GM19438 (cell line): ENCODE measurements around the gene STMN1.
A peak's percentile ranks its signal among the peaks of the same experiment; 100 is the strongest.

Source experiments
- ATAC-seq: cut with Tn5 transposase; IDR thresholded peaks from one replicate; pipeline ENCODE4 v1.9.1; 2021; ENCODE audit warnings: low read depth; ENCODE audit not compliant: unreplicated experiment

Gene STMN1

GRCh38 chr1:25896266-25896665, 10.0 kb downstream of the STMN1 start:
- ATAC-seq: no peak

DNA sequence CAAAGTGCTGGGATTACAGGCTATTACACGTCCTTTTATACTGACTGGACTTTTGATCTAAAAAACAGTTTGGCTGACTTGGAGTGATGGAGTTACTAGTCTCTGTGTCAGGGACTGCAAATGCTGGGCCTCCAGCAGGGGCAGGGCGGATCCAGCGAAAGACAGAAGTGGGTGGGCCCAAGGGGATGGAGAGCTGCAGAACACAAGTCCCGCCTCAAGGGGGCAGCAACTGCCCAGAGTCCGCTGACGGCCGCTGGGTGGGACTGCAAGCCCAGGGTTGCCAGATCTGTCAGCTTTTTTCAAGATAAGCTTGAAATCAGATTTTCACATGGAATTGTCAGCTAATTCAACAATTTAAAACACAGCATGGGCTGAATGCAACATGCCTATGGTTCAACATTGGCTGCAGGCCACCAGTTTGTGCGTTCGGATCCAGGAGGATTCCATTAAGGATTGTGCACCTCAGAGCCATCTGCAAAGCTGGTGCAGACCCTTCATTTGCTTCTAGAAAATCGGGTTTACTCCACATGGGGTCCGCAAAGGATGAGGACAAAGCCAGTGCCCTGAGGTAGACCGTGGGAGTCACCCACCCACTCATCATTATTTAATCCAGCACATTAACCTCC, 10.7 kb downstream of the STMN1 start:
- peak; percentile 87 for ATAC-seq

- ATAC-seq: no peak
Measured at GRCh38 chr1:25893116-25893515, 13.1 kb downstream of the STMN1 start.

DNA sequence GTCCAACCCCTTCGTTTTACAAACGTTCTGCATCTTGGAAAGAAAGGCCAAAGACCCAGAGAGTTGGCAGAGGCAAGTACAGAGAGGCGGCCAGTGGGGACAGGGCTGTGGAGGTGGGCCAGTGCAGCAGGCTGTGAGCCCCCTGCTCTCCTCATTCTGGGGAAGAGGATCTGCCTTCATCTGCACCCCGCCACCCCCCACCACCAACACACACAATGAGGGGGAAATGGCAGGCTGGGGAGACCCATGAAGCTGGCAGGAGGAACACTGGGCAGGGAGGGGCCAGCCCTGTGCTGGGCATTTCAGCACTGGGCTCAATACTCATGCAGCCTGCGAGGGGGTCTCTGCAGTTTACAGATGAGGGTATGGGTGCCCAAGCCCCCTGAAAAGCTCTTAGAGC, 14.6 kb downstream of the STMN1 start:
- ATAC-seq: no peak

GRCh38 chr1:25890239-25891034, 15.8 kb downstream of the STMN1 start:
- ATAC-seq: no peak

- ATAC-seq: no peak
Measured at GRCh38 chr1:25889470-25889869, 16.7 kb downstream of the STMN1 start.

DNA sequence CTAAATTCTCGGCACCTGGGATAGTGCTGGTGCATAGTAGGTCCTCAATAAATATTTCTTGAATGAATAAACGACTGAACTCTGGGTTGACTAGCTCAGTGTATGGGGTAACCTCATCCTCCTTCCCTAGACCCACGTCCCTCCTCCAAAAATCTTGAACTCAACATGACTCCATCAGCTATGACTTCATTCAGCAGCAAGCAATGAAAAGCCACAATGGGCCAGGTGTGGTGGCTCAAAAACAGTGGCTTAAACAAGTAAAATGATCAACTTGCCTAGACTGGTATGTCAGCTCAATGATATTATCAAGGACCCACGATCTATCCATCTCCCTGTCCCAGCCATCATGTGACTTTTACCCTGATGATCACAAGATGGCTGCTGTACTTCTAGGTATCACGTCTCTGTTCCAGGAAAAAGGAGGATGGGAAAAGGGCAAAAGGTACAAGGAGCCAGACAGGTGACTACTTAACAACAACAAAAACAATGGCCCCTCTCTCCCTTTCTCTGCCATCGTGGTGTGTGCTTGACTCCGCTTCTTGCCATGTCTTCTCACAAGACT, 17.7 kb downstream of the STMN1 start:
- ATAC-seq: no peak

DNA sequence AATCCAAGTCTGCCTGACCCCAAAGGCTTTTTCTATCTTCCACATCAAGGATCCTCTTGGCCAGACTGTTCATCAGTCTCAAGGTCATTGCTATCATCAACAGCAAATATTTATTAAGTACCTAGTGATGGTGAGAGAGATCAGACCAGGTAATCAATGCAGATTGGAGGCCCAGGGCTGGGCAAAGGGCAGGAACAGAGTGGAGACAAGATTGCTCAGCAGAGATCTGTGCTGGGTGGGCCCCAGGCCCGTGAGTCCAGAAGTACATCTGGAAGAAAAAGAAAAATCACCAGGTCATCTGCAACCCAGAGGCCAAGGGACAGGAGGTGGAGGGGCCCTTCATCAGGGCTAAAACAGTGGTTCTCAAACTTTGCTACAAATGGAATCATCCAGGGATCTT, 20.6 kb downstream of the STMN1 start:
- no peak for ATAC-seq

DNA sequence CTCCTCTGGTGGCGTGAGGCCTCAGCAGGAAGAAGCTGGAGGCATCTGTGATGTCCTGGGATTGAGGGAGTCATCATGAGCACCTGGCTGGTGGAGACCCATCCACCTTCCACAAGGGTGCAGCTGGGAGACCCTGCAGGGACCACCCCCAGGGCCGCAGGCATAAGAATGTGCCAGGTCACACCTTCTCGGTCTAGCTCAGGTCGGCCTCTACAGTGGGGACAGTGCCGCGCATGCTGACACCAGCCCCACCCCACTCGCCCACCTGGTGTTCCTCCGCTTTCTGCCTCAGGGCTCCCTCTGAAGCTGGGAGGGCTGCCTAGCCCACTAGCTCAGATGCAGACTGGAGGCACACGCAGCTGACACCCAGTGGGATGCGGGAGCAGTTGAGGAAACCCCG, 25.0 kb downstream of the STMN1 start:
- ATAC-seq: no peak

- no peak for ATAC-seq
Measured at GRCh38 chr1:25880518-25880917, 25.7 kb downstream of the STMN1 start.

- no peak for ATAC-seq
Measured at GRCh38 chr1:25879675-25880074, 26.5 kb downstream of the STMN1 start.

DNA sequence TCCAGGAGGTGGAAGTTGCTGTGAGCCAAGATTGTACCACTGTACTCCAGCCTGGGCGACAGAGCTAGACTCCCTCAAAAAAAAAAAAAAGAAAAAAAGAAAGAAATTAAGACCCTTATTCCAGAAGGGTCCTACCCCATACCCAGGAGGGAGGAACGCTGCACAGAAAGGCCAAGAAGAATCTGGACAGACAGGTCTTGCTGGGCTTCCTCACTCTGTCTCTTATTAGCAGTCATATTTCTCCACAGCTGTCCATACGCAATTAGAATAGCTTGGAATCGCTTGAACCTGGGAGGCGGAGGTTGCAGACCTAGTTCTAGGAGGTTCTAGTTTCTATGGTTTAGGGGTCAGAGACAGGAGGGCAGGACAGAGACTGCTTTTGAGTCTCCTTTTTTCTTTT, 27.5 kb downstream of the STMN1 start:
- no peak for ATAC-seq

DNA sequence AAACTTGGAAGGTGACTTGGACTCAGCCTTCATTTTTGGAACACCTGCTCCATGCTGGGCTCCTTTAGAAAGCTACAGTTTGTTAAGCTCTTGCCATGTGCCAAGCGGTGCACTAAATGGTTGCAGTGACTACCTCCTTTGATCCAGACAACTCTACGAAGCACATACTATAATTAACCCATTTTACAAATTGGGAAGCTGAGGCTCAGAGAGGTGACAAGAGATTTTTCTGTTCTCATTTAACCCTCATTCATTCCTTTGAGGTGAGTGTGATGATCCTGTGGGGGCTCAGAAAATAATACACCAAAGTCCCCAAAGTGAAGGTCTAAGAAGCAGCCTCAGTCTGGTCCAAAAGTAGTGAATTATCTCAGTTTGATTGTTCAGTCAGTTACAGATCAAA, 29.1 kb downstream of the STMN1 start:
- ATAC-seq: no peak

GRCh38 chr1:25876693-25877077, 29.5 kb downstream of the STMN1 start:
- ATAC-seq: no peak

DNA sequence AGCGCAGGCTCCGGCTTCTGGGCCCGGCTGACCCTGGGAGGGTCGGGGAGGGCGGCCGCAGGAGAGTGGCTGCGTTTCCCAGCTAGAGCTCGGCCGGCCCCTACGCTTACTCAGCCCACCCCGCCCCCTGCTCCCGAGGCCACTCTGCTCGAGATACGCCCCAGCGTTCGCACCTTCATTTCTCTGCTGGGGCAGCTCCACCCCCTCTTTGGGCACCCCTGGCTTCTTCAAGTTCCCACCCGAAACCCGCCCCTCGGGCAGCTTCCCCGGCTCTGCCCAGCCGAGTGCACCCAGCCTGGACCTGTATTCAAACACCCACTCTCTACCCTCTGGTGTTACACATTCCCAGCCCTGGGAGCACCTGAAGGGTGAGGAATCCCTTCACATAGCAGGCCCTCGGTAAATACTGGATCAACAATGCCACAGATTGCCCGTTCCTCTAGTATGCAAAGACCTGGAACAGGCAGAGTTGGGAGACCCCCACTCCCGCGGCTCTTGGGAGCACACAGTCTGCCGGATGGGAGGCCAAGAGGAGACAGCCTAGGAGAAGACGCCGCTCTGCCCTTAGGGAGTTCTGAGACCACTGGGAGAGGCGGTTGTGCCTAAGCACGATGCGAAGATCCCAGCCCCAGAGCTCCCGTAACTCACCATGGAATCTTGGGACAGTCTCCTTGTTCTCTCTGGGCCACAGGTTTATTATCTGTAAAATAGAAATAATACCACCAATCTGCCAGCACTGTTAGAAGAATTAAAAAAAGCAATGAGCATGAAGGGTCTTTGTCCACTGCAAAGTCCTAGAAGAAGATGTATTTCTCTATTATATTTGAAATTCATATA, 30.1 kb downstream of the STMN1 start:
- ATAC-seq: no peak

DNA sequence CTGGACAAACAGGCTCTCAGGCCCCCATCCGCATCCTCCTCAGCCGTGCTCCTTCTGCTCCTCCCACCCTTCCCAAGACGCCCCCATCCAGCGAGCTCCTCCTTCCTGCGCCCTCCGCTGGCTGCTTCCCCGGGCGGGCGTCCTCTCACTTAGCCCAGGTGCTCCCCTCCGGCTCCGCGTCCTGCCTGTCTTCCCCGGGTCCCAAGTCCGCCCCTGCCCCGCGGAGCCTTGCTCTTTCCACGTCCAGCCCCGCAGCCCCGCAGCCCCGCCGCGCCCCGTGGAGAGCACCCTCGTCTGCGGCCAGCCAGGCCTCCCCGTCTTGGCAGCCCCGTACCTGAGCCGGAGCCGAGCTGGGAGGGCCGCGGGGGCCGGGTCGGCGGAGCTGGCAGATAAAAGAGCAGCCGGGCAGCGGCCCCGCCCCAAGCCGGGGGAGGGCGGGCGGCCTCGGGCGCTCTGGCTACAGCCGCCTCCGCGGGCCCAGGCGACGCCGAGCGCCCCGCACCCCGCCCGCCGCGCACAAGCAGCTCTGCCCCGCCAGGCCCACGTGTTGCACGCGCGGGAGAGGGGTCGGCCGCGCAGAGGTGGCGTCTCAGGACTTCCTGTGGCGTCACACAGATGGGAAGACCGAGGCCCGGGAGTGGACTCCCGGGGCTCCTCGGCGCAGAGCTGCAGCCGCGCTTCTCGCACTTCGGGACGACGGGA, 30.9 kb downstream of the STMN1 start, which contains the start of gene PAQR7:
PAQR7 (minus strand) TSS at position 555 of the 702 bp plus-strand sequence. CDS start 11,869 bp downstream, outside the sequence.
- no peak for ATAC-seq

GRCh38 chr1:25874635-25875153, 31.5 kb downstream of the STMN1 start:
- ATAC-seq: no peak

GRCh38 chr1:25874209-25874608, 32.0 kb downstream of the STMN1 start:
- no peak for ATAC-seq

GRCh38 chr1:25873120-25873519, 33.1 kb downstream of the STMN1 start:
- ATAC-seq: no peak

DNA sequence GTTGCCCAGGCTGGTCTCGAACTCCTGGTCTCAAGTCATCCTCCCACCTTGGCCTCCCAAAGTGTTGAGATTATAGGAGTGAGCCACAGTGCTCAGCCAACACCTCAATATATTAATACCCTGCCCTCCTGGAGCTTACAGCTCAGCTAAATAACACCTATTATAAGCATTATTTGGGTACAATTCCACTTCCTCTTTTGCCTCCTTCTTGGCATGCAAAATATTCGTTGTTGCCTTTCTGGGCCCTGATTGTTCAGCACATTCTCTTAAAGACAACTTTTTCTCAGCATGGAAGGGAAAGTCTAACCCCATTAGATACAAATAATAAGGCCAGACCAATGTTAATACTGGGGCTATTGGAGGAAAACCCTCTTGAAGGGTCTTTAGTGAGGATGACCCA, 33.5 kb downstream of the STMN1 start:
- no peak for ATAC-seq
